IMR-90 (cell line): ENCODE results near the gene SERPINH1. TPM values are rescaled to one million over a fixed set of nuclear protein-coding genes. Genes with fewer than 3 reads are reported as not detected.

Experiments used
- ATAC-seq: fragments of 200-7000 bp; cut with Tn5 transposase; 2 replicates; pipeline ENCODE4 v1.9.1; 2020; ENCODE audit warnings: low read depth, mild to moderate bottlenecking, moderate library complexity
- BruUV-seq: library from RNA; stranded (reverse); fragments of 400-500 nt; replicated peaks from 2 replicates; lab custom pipeline; 2021; lab: Mats Ljungman, UMichigan
- CTCF ChIA-PET: fragments of 300-600 bp; formaldehyde crosslinking; extraction: SDS; loops from one replicate; lab custom pipeline; 2021; ENCODE audit warnings: antibody characterized with exemption; lab: Yijun Ruan, JAX
- POLR2A ChIA-PET: fragments of 300-600 bp; sonication (Branson Sonifier 250); formaldehyde crosslinking; loops from one replicate; lab custom pipeline; 2022; ENCODE audit warnings: antibody characterized with exemption; ENCODE audit not compliant: unreplicated experiment; lab: Charles Lee
- DNase-seq: peaks from one replicate; pipeline ENCODE4 v3.0.0; 2013
- H2AFZ ChIP-seq: replicated peaks from 2 replicates; pipeline ENCODE3; 2013; ENCODE audit warnings: low read length, mild to moderate bottlenecking; ENCODE audit not compliant: poor library complexity
- H2AK5ac ChIP-seq: 2 replicates; pipeline ENCODE4 v1.6.1; 2013; ENCODE audit warnings: low read depth, low read length, inconsistent platforms
- H2AK9ac ChIP-seq: replicated peaks from 2 replicates; pipeline ENCODE3; 2013; ENCODE audit warnings: mild to moderate bottlenecking, low read depth, low read length, moderate library complexity; ENCODE audit not compliant: poor library complexity
- H2BK120ac ChIP-seq: 2 replicates; pipeline ENCODE4 v1.6.1; 2013; ENCODE audit warnings: low read depth, low read length, inconsistent platforms
- H2BK15ac ChIP-seq: 3 replicates; pipeline ENCODE4 v1.6.1; 2013; ENCODE audit warnings: low read depth, low read length, inconsistent platforms
- H2BK20ac ChIP-seq: 2 replicates; pipeline ENCODE4 v1.6.1; 2013; ENCODE audit warnings: low read depth, mild to moderate bottlenecking, inconsistent platforms, low read length, moderate library complexity
- H2BK5ac ChIP-seq: 2 replicates; pipeline ENCODE4 v1.6.1; 2013; ENCODE audit warnings: mild to moderate bottlenecking, low read depth, low read length, inconsistent platforms; ENCODE audit not compliant: poor library complexity, severe bottlenecking
- H3K14ac ChIP-seq: replicated peaks from 2 replicates; pipeline ENCODE4 v1.6.1; 2013; ENCODE audit warnings: low read depth, low read length, inconsistent platforms
- H3K18ac ChIP-seq: 2 replicates; pipeline ENCODE4 v1.6.1; 2013; ENCODE audit warnings: low read depth, low read length, control low read depth
- H3K23ac ChIP-seq: 2 replicates; pipeline ENCODE4 v1.6.1; 2013; ENCODE audit warnings: low read depth, low read length, inconsistent platforms
- H3K27ac ChIP-seq: 2 replicates; pipeline ENCODE4 v1.5.1; 2013; ENCODE audit warnings: mild to moderate bottlenecking, control low read depth, low read length; ENCODE audit not compliant: insufficient read depth
- H3K27me3 ChIP-seq: 2 replicates; pipeline ENCODE4 v1.6.1; 2013; ENCODE audit warnings: low read length; ENCODE audit not compliant: control insufficient read depth, insufficient read depth
- H3K36me3 ChIP-seq: 2 replicates; pipeline ENCODE4 v1.6.1; 2013; ENCODE audit warnings: low read length, mixed read lengths; ENCODE audit not compliant: control insufficient read depth, insufficient read depth
- H3K4ac ChIP-seq: 2 replicates; pipeline ENCODE4 v1.6.1; 2013; ENCODE audit warnings: low read depth, low read length, inconsistent platforms
- H3K4me1 ChIP-seq: 2 replicates; pipeline ENCODE4 v1.6.1; 2013; ENCODE audit warnings: low read length, mixed read lengths; ENCODE audit not compliant: control insufficient read depth, insufficient read depth
- H3K4me2 ChIP-seq: 2 replicates; pipeline ENCODE4 v1.6.1; 2013; ENCODE audit warnings: low read depth, mild to moderate bottlenecking, control low read depth, low read length, moderate library complexity
- H3K4me3 ChIP-seq: 2 replicates; pipeline ENCODE4 v1.5.1; 2013; ENCODE audit warnings: low read depth, mild to moderate bottlenecking, control low read depth, low read length, moderate library complexity; ENCODE audit not compliant: insufficient read depth
- H3K56ac ChIP-seq: 2 replicates; pipeline ENCODE4 v1.6.1; 2013; ENCODE audit warnings: low read length, inconsistent platforms; ENCODE audit not compliant: insufficient read depth; ENCODE audit errors: extremely low read depth
- H3K79me1 ChIP-seq, 2 experiments: 2 replicates each; pipeline ENCODE4 v1.6.1; 2013; ENCODE audit warnings: low read length in 2 of 2, inconsistent platforms in 1 of 2, low read depth in 1 of 2
- H3K9ac ChIP-seq: 2 replicates; pipeline ENCODE4 v1.6.1; 2013; ENCODE audit warnings: low read depth, low read length, control low read depth
- H3K9me1 ChIP-seq: 2 replicates; pipeline ENCODE4 v1.6.1; 2013; ENCODE audit warnings: low read length, inconsistent platforms; ENCODE audit not compliant: insufficient read depth
- H3K9me3 ChIP-seq: 2 replicates; pipeline ENCODE4 v1.6.1; 2013; ENCODE audit warnings: low read length; ENCODE audit not compliant: control insufficient read depth, insufficient read depth
- H4K20me1 ChIP-seq: 2 replicates; pipeline ENCODE4 v1.6.1; 2013; ENCODE audit warnings: low read length, inconsistent platforms; ENCODE audit not compliant: insufficient read depth
- H4K5ac ChIP-seq: 2 replicates; pipeline ENCODE4 v1.6.1; 2013; ENCODE audit warnings: mild to moderate bottlenecking, low read depth, low read length, control low read depth
- H4K8ac ChIP-seq, 2 experiments: 2 replicates each; pipeline ENCODE4 v1.6.1; 2013; ENCODE audit warnings: low read depth in 2 of 2, low read length in 2 of 2, control low read depth in 1 of 2, inconsistent platforms in 1 of 2
- H4K91ac ChIP-seq: 2 replicates; pipeline ENCODE4 v1.6.1; 2013; ENCODE audit warnings: low read depth, low read length, inconsistent platforms; ENCODE audit not compliant: insufficient read depth
- BHLHE40 ChIP-seq: fragments of 150-350 bp; IDR thresholded peaks from 2 replicates; pipeline ENCODE4 v1.6.1; 2016; ENCODE audit warnings: mild to moderate bottlenecking, low read depth, low read length
- CEBPB ChIP-seq: IDR thresholded peaks from 2 replicates; pipeline ENCODE4 v1.6.1; 2012; ENCODE audit warnings: low read depth, low read length, improper control_type of control experiment
- CTCF ChIP-seq: conservative IDR thresholded peaks from 2 replicates; pipeline ENCODE4 v1.5.1; 2012; ENCODE audit warnings: mild to moderate bottlenecking, low read depth, low read length, improper control_type of control experiment
- ELK1 ChIP-seq: fragments of 150-350 bp; IDR thresholded peaks from 2 replicates; pipeline ENCODE4 v1.6.1; 2016; ENCODE audit warnings: low read depth, mild to moderate bottlenecking, low read length, moderate library complexity, borderline replicate concordance
- MAFK ChIP-seq: IDR thresholded peaks from 2 replicates; pipeline ENCODE4 v1.6.1; 2012; ENCODE audit warnings: low read depth, low read length, improper control_type of control experiment
- MAZ ChIP-seq: IDR thresholded peaks from 2 replicates; pipeline ENCODE4 v1.6.1; 2012; ENCODE audit warnings: low read depth, mild to moderate bottlenecking, low read length, improper control_type of control experiment, moderate library complexity, borderline replicate concordance
- MXI1 ChIP-seq: IDR thresholded peaks from 2 replicates; pipeline ENCODE4 v1.6.1; 2012; ENCODE audit warnings: low read depth, mild to moderate bottlenecking, low read length, moderate library complexity, borderline replicate concordance
- NFE2L2 ChIP-seq: fragments of 150-350 bp; IDR thresholded peaks from 2 replicates; pipeline ENCODE4 v1.6.1; 2016; ENCODE audit warnings: low read depth, mild to moderate bottlenecking, low read length
- POLR2A ChIP-seq: IDR thresholded peaks from 2 replicates; pipeline ENCODE4 v1.6.1; 2012; ENCODE audit warnings: mild to moderate bottlenecking, low read depth, low read length
- RAD21 ChIP-seq: IDR thresholded peaks from 2 replicates; pipeline ENCODE4 v1.6.1; 2012; ENCODE audit warnings: low read length, improper control_type of control experiment
- RCOR1 ChIP-seq: IDR thresholded peaks from 2 replicates; pipeline ENCODE4 v1.6.1; 2012; ENCODE audit warnings: mild to moderate bottlenecking, low read length, improper control_type of control experiment; ENCODE audit not compliant: insufficient replicate concordance
- RFX5 ChIP-seq: IDR thresholded peaks from 2 replicates; pipeline ENCODE4 v1.8.0; 2012; ENCODE audit warnings: low read depth, mild to moderate bottlenecking, low read length, moderate library complexity
- SMC3 ChIP-seq: fragments of 150-350 bp; IDR thresholded peaks from 2 replicates; pipeline ENCODE4 v1.6.1; 2016; ENCODE audit warnings: low read depth, mild to moderate bottlenecking, antibody characterized with exemption, low read length, moderate library complexity
- WGBS, 2 experiments: methylation state at CpG; one replicate each; pipeline versions ENCODE4 v1.1.5 to v1.1.7; 2013; ENCODE audit warnings: missing lambda C conversion rate in 2 of 2; ENCODE audit not compliant: insufficient read length in 1 of 2; ENCODE audit errors: extremely low coverage in 2 of 2; 5-methylcytosine and 5-hydroxymethylcytosine counted together
- dilution Hi-C: fragments of 300-500 bp; cut with HindIII; formaldehyde crosslinking; loops from one replicate; pipeline ENCODE4 v1.14.3; 2018; ENCODE audit warnings: low sequenced_read_pairs; ENCODE audit not compliant: unreplicated experiment
- in situ Hi-C: fragments of 300-500 bp; cut with MboI; formaldehyde crosslinking; loops from 3 replicates; pipeline ENCODE4 v1.14.3; 2019; ENCODE audit warnings: low sequenced_read_pairs, inconsistent platforms, mixed read lengths
- intact Hi-C: fragments of 100-400 bp; cut with micrococcal nuclease; formaldehyde crosslinking; loops from 2 replicates; pipeline ENCODE4 v1.10.0; 2022
- polyA plus RNA-seq, 3 experiments: library from polyadenylated mRNA; depleted of rRNA; stranded (reverse); fragments of >200 nt; gene quantifications; 2 replicates each; pipeline ENCODE4 v1.2.3, GENCODE V29; 2012; ENCODE audit warnings: low replicate concordance in 1 of 3
- total RNA-seq: library from RNA; depleted of rRNA; stranded (reverse); fragments of >200 nt; gene quantifications from 2 replicates; pipeline ENCODE4 v1.2.3, GENCODE V29; 2012
- TF ChIP-seq, protein P1 (sequence below): fragments of 150-350 bp; IDR thresholded peaks from 2 replicates; pipeline ENCODE4 v1.6.1; 2017; ENCODE audit warnings: mild to moderate bottlenecking, antibody characterized with exemption, low read length, low read depth

Gene SERPINH1
- total and polyA plus RNA-seq, 2 of the 4 experiments (the other 2 are of a cell fraction), result 841 to 1,857 TPM

DNA sequence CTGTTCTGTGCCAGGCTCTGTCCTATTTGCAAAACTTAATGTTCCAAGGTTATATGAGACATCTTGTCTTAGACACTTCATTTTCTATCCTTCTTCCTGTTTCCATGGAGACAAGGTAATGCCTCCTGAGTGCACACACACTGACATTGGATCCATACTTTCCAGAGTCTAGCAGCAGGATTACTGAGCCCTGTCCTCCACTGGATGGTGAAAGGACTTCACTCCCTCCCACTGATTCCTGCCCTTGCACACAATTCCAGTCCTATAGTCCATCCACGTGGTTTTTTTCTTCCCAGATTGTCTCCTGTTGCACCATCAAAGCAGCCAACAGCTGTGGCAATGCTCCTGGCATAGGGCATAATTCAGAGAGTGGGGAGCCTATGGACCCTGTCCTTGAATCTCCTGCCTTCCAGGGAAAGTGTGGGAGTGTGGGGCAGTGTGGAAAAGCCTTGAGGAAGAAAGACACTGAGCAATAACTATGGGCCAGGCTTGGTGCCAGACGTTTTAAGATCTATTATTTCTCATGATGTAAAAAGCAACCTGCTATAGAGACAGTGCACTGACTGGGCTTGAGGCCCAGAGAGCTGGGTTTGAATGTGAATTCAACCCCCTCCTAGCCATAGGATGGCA is 31.3 kb downstream of the SERPINH1 start:
- Histone ChIP-seq H4K91ac (no peak overlapping the region), H3K4ac (no peak overlapping the region), H3K9me3 (no peaks in the 10 kb centered on the region), H2AK9ac (no peak overlapping the region), H4K8ac (no peak overlapping the region), H3K4me3 (no peak overlapping the region), H4K5ac (no peak overlapping the region), H3K4me1 (peaks cover under 1% of the 10 kb centered on the region), H3K23ac (no peak overlapping the region), H3K18ac (no peak overlapping the region), H3K56ac (no peak overlapping the region), H3K27me3 (peaks cover 13% of the 10 kb centered on the region), H3K36me3 (no peaks in the 10 kb centered on the region), H3K27ac (no peak overlapping the region), H3K9ac (no peak overlapping the region), H3K4me2 (no peak overlapping the region), H3K79me1 (no peaks in the 10 kb centered on the region), H3K14ac (no peak overlapping the region), H2AFZ (no peak overlapping the region), H4K20me1 (no peaks in the 10 kb centered on the region), H2BK5ac (no peak overlapping the region), H3K9me1 (no peaks in the 10 kb centered on the region), H2AK5ac (no peak overlapping the region), H2BK120ac (no peak overlapping the region), H2BK20ac (no peak overlapping the region), H2BK15ac (no peak overlapping the region)
- ChIA-PET CTCF (interaction anchor here (1.0 kb wide), 1 partner anchor 18 kb away, joined by 3 read pairs; no protein-coding TSS in a partner anchor), POLR2A (no interaction called here)
- dilution Hi-C loops, result no loop called here
- no TSS peak for BruUV-seq
- ATAC-seq (no peak), DNase-seq (no peak)
- in situ Hi-C loops, result no loop called here
- no peak for TF ChIP-seq MAFK
- no peak for TF ChIP-seq RAD21
- no peak for TF ChIP-seq POLR2A
- TF ChIP-seq, protein P1, sequence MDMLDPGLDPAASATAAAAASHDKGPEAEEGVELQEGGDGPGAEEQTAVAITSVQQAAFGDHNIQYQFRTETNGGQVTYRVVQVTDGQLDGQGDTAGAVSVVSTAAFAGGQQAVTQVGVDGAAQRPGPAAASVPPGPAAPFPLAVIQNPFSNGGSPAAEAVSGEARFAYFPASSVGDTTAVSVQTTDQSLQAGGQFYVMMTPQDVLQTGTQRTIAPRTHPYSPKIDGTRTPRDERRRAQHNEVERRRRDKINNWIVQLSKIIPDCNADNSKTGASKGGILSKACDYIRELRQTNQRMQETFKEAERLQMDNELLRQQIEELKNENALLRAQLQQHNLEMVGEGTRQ, result no peak
- TF ChIP-seq BHLHE40, result no peak
- no peak for TF ChIP-seq MXI1
- no peak for TF ChIP-seq RFX5
- TF ChIP-seq SMC3, result no peak
- no peak for TF ChIP-seq RCOR1
- no peak for TF ChIP-seq NFE2L2
- no peak for TF ChIP-seq CTCF
- no peak for TF ChIP-seq MAZ
- TF ChIP-seq ELK1, result no peak
- no peak for TF ChIP-seq CEBPB
- WGBS, 2 experiments, result no CpG with 5 or more reads among the region's 2 CpGs
- intact Hi-C loops, result no loop called here
